Neuronal stem cell (in vitro differentiated cells): ENCODE data around the gene SSU72.

Source experiments
- DNase-seq: peaks from one replicate; pipeline ENCODE4 v3.0.0-alpha.2; 2013; ENCODE audit warnings: low spot score
- H2AFZ ChIP-seq: one replicate; pipeline ENCODE4 v1.6.1; 2013; ENCODE audit warnings: mild to moderate bottlenecking, low read length, inconsistent platforms
- H2AK5ac ChIP-seq: 2 replicates; pipeline ENCODE4 v1.6.1; 2013; ENCODE audit warnings: low read depth, mild to moderate bottlenecking, inconsistent platforms, low read length, moderate library complexity, mixed read lengths
- H2BK120ac ChIP-seq: 2 replicates; pipeline ENCODE4 v1.6.1; 2013; ENCODE audit warnings: low read depth, mild to moderate bottlenecking, inconsistent platforms, low read length, moderate library complexity, mixed read lengths
- H2BK12ac ChIP-seq: one replicate; pipeline ENCODE4 v1.6.1; 2013; ENCODE audit warnings: low read length, inconsistent platforms
- H2BK15ac ChIP-seq: 2 replicates; pipeline ENCODE4 v1.6.1; 2013; ENCODE audit warnings: mild to moderate bottlenecking, low read length, inconsistent platforms, mixed read lengths
- H2BK5ac ChIP-seq: one replicate; pipeline ENCODE4 v1.6.1; 2013; ENCODE audit warnings: inconsistent platforms, mild to moderate bottlenecking, low read length, moderate library complexity
- H3K14ac ChIP-seq: one replicate; pipeline ENCODE4 v1.6.1; 2013; ENCODE audit warnings: low read length, inconsistent platforms
- H3K18ac ChIP-seq: 2 replicates; pipeline ENCODE4 v1.6.1; 2013; ENCODE audit warnings: low read length, inconsistent platforms
- H3K23ac ChIP-seq: 2 replicates; pipeline ENCODE4 v1.6.1; 2013; ENCODE audit warnings: low read depth, mild to moderate bottlenecking, mixed read lengths, low read length, inconsistent platforms; ENCODE audit not compliant: poor library complexity
- H3K27ac ChIP-seq: replicated peaks from 3 replicates; pipeline ENCODE4 v1.5.1; 2013; ENCODE audit warnings: low read length, inconsistent platforms
- H3K27me3 ChIP-seq, 3 experiments: 2 replicates each; pipeline ENCODE4 v1.6.1; 2013; ENCODE audit warnings: low read length in 3 of 3, mild to moderate bottlenecking in 2 of 3, inconsistent platforms in 1 of 3, low read depth in 1 of 3, mixed read lengths in 1 of 3, moderate library complexity in 1 of 3; ENCODE audit not compliant: control insufficient read depth in 3 of 3, insufficient read depth in 3 of 3
- H3K36me3 ChIP-seq, 2 donors: replicated peaks in 1 of 2; 2 replicates each; pipeline ENCODE4 v1.6.1; 2013; ENCODE audit warnings: low read length in 2 of 2; ENCODE audit not compliant: control insufficient read depth in 2 of 2, insufficient read depth in 2 of 2
- H3K4ac ChIP-seq: 2 replicates; pipeline ENCODE4 v1.6.1; 2013; ENCODE audit warnings: inconsistent platforms, mild to moderate bottlenecking, low read length, moderate library complexity
- H3K4me1 ChIP-seq, 2 donors: 1 replicate in 1 of 2; 2 replicates in 1 of 2; pipeline ENCODE4 v1.6.1; 2013; ENCODE audit warnings: low read length in 2 of 2, low read depth in 1 of 2; ENCODE audit not compliant: control insufficient read depth in 2 of 2, insufficient read depth in 1 of 2
- H3K4me2 ChIP-seq: one replicate; pipeline ENCODE4 v1.6.1; 2013; ENCODE audit warnings: mild to moderate bottlenecking, low read length, inconsistent platforms; ENCODE audit not compliant: insufficient read depth, poor library complexity, severe bottlenecking
- H3K4me3 ChIP-seq, 2 donors: 2 replicates each; pipeline ENCODE4 v1.5.1; 2013; ENCODE audit warnings: low read length in 2 of 2, mild to moderate bottlenecking in 2 of 2, inconsistent platforms in 1 of 2, moderate library complexity in 1 of 2
- H3K79me1 ChIP-seq: one replicate; pipeline ENCODE4 v1.6.1; 2013; ENCODE audit warnings: low read depth, mild to moderate bottlenecking, inconsistent platforms, low read length, moderate library complexity
- H3K9ac ChIP-seq: one replicate; pipeline ENCODE4 v1.6.1; 2013; ENCODE audit warnings: mild to moderate bottlenecking, low read depth, low read length, inconsistent platforms; ENCODE audit not compliant: poor library complexity
- H3K9me3 ChIP-seq, 2 donors: replicated peaks in 1 of 2; 2 replicates each; pipeline versions ENCODE3 to v1.6.1; 2013; ENCODE audit warnings: low read length in 2 of 2, mild to moderate bottlenecking in 2 of 2, inconsistent platforms in 1 of 2, low read depth in 1 of 2, mixed read lengths in 1 of 2, moderate library complexity in 1 of 2; ENCODE audit not compliant: control insufficient read depth in 2 of 2, insufficient read depth in 1 of 2
- H4K8ac ChIP-seq: one replicate; pipeline ENCODE4 v1.6.1; 2013; ENCODE audit warnings: low read depth, mild to moderate bottlenecking, inconsistent platforms, low read length, moderate library complexity
- H4K91ac ChIP-seq: one replicate; pipeline ENCODE4 v1.6.1; 2013; ENCODE audit warnings: low read length, low read depth, mild to moderate bottlenecking, inconsistent platforms; ENCODE audit not compliant: poor library complexity
- WGBS, 2 donors: extraction: QIAGEN DNeasy Blood & Tissue Kit; methylation state at CpG; one replicate each; pipeline ENCODE4 v1.1.7; 2013; ENCODE audit warnings: missing lambda C conversion rate in 2 of 2, mixed read lengths in 1 of 2; ENCODE audit not compliant: insufficient read length in 2 of 2, insufficient replicate concordance in 1 of 2; ENCODE audit errors: extremely low coverage in 2 of 2; 5-methylcytosine and 5-hydroxymethylcytosine counted together

SSU72 gene

GRCh38 chr1:1550591-1551432 is 23.9 kb downstream of the SSU72 start:
- no peak overlapping the region for H3K23ac ChIP-seq
- H2AK5ac ChIP-seq, result no peak overlapping the region
- peak overlapping the region; percentile 80 for H3K18ac ChIP-seq
- no peak overlapping the region for H3K4ac ChIP-seq
- H4K8ac ChIP-seq, result no peak overlapping the region
- H2BK120ac ChIP-seq, result no peak overlapping the region
- peaks cover 8 to 15% of the 10 kb centered on the region in 2 donors for H3K4me1 ChIP-seq
- H3K79me1 ChIP-seq, result peaks cover 18% of the 10 kb centered on the region
- H3K27ac ChIP-seq, result no peak overlapping the region
- H2BK5ac ChIP-seq, result peak overlapping the region; percentile 1
- no CpG with 5 or more reads among the region's 15 CpGs for WGBS, 2 donors
- no peak overlapping the region for H2AFZ ChIP-seq
- no peak overlapping the region for H3K9ac ChIP-seq
- H4K91ac ChIP-seq, result no peak overlapping the region
- no peak overlapping the region for H2BK15ac ChIP-seq
- no peak overlapping the region for H2BK12ac ChIP-seq
- no peak overlapping the region for H3K14ac ChIP-seq
- DNase-seq, result no peak
- no peak overlapping the region for H3K4me3 ChIP-seq
- H3K4me2 ChIP-seq, result no peak overlapping the region
- no peaks in the 10 kb centered on the region for H3K9me3 ChIP-seq
- H3K36me3 ChIP-seq, result peaks cover 4 to 5% of the 10 kb centered on the region in 2 donors
- no peaks in the 10 kb centered on the region for H3K27me3 ChIP-seq

- H3K79me1 ChIP-seq, result peaks cover 14% of the 10 kb centered on the region
- DNase-seq, result no peak
- H3K9me3 ChIP-seq, result no peaks in the 10 kb centered on the region
- no peak overlapping the region for H4K8ac ChIP-seq
- H3K4me3 ChIP-seq, result no peak overlapping the region
- no peaks in the 10 kb centered on the region for H3K27me3 ChIP-seq
- H3K18ac ChIP-seq, result no peak overlapping the region
- no peak overlapping the region for H3K23ac ChIP-seq
- H3K14ac ChIP-seq, result no peak overlapping the region
- H3K4ac ChIP-seq, result no peak overlapping the region
- no peak overlapping the region for H2AFZ ChIP-seq
- no peak overlapping the region for H4K91ac ChIP-seq
- H3K36me3 ChIP-seq, result peaks cover 5% of the 10 kb centered on the region in 2 donors
- WGBS, 2 donors, result no CpG with 5 or more reads among the region's 7 CpGs
- H3K4me2 ChIP-seq, result no peak overlapping the region
- H3K4me1 ChIP-seq, result peaks cover 4 to 8% of the 10 kb centered on the region in 2 donors
- H3K9ac ChIP-seq, result no peak overlapping the region
- H2BK5ac ChIP-seq, result no peak overlapping the region
- H3K27ac ChIP-seq, result no peak overlapping the region
- no peak overlapping the region for H2BK120ac ChIP-seq
- no peak overlapping the region for H2AK5ac ChIP-seq
- H2BK15ac ChIP-seq, result no peak overlapping the region
- no peak overlapping the region for H2BK12ac ChIP-seq
Observed at GRCh38 chr1:1550087-1550486, 24.6 kb downstream of the SSU72 start.

GRCh38 chr1:1548591-1548990 is 26.1 kb downstream of the SSU72 start:
- Histone ChIP-seq H3K23ac (no peak overlapping the region), H3K27me3 (no peaks in the 10 kb centered on the region), H4K91ac (no peak overlapping the region), H3K4me1 (no peaks in the 10 kb centered on the region), H3K9ac (no peak overlapping the region), H2BK15ac (no peak overlapping the region), H3K4ac (no peak overlapping the region), H2BK12ac (peak overlapping the region; percentile 16), H3K4me3 (no peak overlapping the region), H2BK5ac (no peak overlapping the region), H3K9me3 (no peaks in the 10 kb centered on the region), H3K18ac (no peak overlapping the region), H3K4me2 (no peak overlapping the region), H3K36me3 (peaks cover 5 to 8% of the 10 kb centered on the region in 2 donors), H2AK5ac (no peak overlapping the region), H4K8ac (peak overlapping the region; percentile 82), H2BK120ac (no peak overlapping the region), H2AFZ (no peak overlapping the region), H3K14ac (no peak overlapping the region), H3K27ac (no peak overlapping the region), H3K79me1 (peaks cover 14% of the 10 kb centered on the region)
- no CpG with 5 or more reads among the region's 14 CpGs for whole genome bisulfite sequencing, 2 donors
- DNase-seq, result no peak

- Histone ChIP-seq H3K14ac (no peak overlapping the region), H3K9me3 (no peaks in the 10 kb centered on the region), H4K91ac (no peak overlapping the region), H3K4ac (no peak overlapping the region), H3K4me3 (no peak overlapping the region), H3K27ac (no peak overlapping the region), H3K79me1 (peaks cover 19% of the 10 kb centered on the region), H2BK5ac (no peak overlapping the region), H3K18ac (no peak overlapping the region), H2BK12ac (no peak overlapping the region), H3K4me2 (no peak overlapping the region), H2BK15ac (no peak overlapping the region), H3K9ac (no peak overlapping the region), H3K4me1 (no peaks in the 10 kb centered on the region), H2BK120ac (no peak overlapping the region), H4K8ac (no peak overlapping the region), H3K27me3 (no peaks in the 10 kb centered on the region), H3K36me3 (peaks cover 7 to 15% of the 10 kb centered on the region in 2 donors), H2AFZ (no peak overlapping the region), H3K23ac (no peak overlapping the region), H2AK5ac (no peak overlapping the region)
- DNase-seq, result no peak
- no CpG with 5 or more reads among the region's 19 CpGs for WGBS, 2 donors
Observed at GRCh38 chr1:1547476-1547875, 27.2 kb downstream of the SSU72 start.
